ENCODE data around the gene CLRN1.

CLRN1 gene

GRCh38 chr3:150975086-150975991 is 2.8 kb upstream of the CLRN1 start:
- no peak for DNase-seq

GRCh38 chr3:150970665-150971324 is 1.7 kb downstream of the CLRN1 start:
- no peak for DNase-seq

GRCh38 chr3:150968341-150969035 is 4.0 kb downstream of the CLRN1 start:
- DNase-seq = no peak

- DNase-seq = no peak
Observed at GRCh38 chr3:150965436-150965835, 7.1 kb downstream of the CLRN1 start.

- no peak for DNase-seq
Observed at GRCh38 chr3:150961949-150962348, 10.6 kb downstream of the CLRN1 start.

- DNase-seq = no peak
Observed at GRCh38 chr3:150960708-150961684, 11.5 kb downstream of the CLRN1 start.

- no peak for DNase-seq
Observed at GRCh38 chr3:150958683-150959082, 13.8 kb downstream of the CLRN1 start.

- DNase-seq = no peak
Observed at GRCh38 chr3:150956376-150956775, 16.2 kb downstream of the CLRN1 start.

- DNase-seq = no peak
Observed at GRCh38 chr3:150951923-150952322, 20.6 kb downstream of the CLRN1 start.

GRCh38 chr3:150945226-150946032 is 27.1 kb downstream of the CLRN1 start:
- no peak for DNase-seq

- no peak for DNase-seq
Observed at GRCh38 chr3:150942221-150942620, 30.3 kb downstream of the CLRN1 start.

- DNase-seq = no peak
Observed at GRCh38 chr3:150936693-150937092, 35.8 kb downstream of the CLRN1 start.

GRCh38 chr3:150933473-150933995 is 39.0 kb downstream of the CLRN1 start:
- DNase-seq = no peak

- DNase-seq = no peak
Observed at GRCh38 chr3:150931745-150932144, 40.8 kb downstream of the CLRN1 start.

- DNase-seq = no peak
Observed at GRCh38 chr3:150930839-150931238, 41.7 kb downstream of the CLRN1 start.

- no peak for DNase-seq
Observed at GRCh38 chr3:150928234-150928633, 44.3 kb downstream of the CLRN1 start.

- no peak for DNase-seq
Observed at GRCh38 chr3:150926328-150926727, 46.2 kb downstream of the CLRN1 start.

- no peak for DNase-seq
Observed at GRCh38 chr3:150925751-150926201, 46.8 kb downstream of the CLRN1 start.

- no peak for DNase-seq
Observed at GRCh38 chr3:150922611-150923010, 49.9 kb downstream of the CLRN1 start.

- DNase-seq = no peak
Observed at GRCh38 chr3:150921209-150921608, 51.3 kb downstream of the CLRN1 start.

- no peak for DNase-seq
Observed at GRCh38 chr3:150920236-150920635, 52.3 kb downstream of the CLRN1 start.
